Small intestine (tissue), 7 donors: ENCODE data around the gene STARD13. TPM values are rescaled to one million over a fixed set of nuclear protein-coding genes. Genes with fewer than 3 reads are reported as not detected.

Experiments used
- DNase-seq, 2 donors: peaks; one replicate each; pipeline versions ENCODE4 v3.0.0 to v3.0.0-alpha.2; 2013
- FAIRE-seq: peaks from 2 replicates; lab custom pipeline; 2012; peaks lifted over from hg19 to GRCh38; lab: Jason Lieb, UNC
- H3K27ac ChIP-seq, 3 donors: one replicate each; pipeline ENCODE4 v1.5.1; 2013; ENCODE audit warnings: low read length in 2 of 3, mild to moderate bottlenecking in 2 of 3, control low read depth in 1 of 3, inconsistent platforms in 1 of 3, low read depth in 1 of 3, moderate library complexity in 1 of 3
- H3K27me3 ChIP-seq, 3 donors: one replicate each; pipeline ENCODE4 v1.6.1; 2013; ENCODE audit warnings: low read length in 3 of 3, inconsistent platforms in 1 of 3; ENCODE audit not compliant: control insufficient read depth in 3 of 3, insufficient read depth in 3 of 3
- H3K36me3 ChIP-seq, 3 donors: one replicate each; pipeline ENCODE4 v1.6.1; 2013; ENCODE audit warnings: low read length in 3 of 3, inconsistent platforms in 1 of 3, low read depth in 1 of 3, mild to moderate bottlenecking in 1 of 3, moderate library complexity in 1 of 3; ENCODE audit not compliant: control insufficient read depth in 3 of 3, insufficient read depth in 2 of 3
- H3K4me1 ChIP-seq, 3 donors: one replicate each; pipeline ENCODE4 v1.6.1; 2013; ENCODE audit warnings: low read length in 2 of 3, inconsistent platforms in 1 of 3, low read depth in 1 of 3, mild to moderate bottlenecking in 1 of 3, moderate library complexity in 1 of 3; ENCODE audit not compliant: control insufficient read depth in 3 of 3, insufficient read depth in 2 of 3
- H3K4me3 ChIP-seq, 3 donors: one replicate each; pipeline ENCODE4 v1.5.1; 2013; ENCODE audit warnings: low read length in 3 of 3, control low read depth in 1 of 3, inconsistent platforms in 1 of 3, low read depth in 1 of 3, mild to moderate bottlenecking in 1 of 3, moderate library complexity in 1 of 3
- H3K9me3 ChIP-seq, 2 donors: one replicate each; pipeline ENCODE4 v1.6.1; 2013; ENCODE audit warnings: low read depth in 1 of 2, low read length in 1 of 2; ENCODE audit not compliant: control insufficient read depth in 2 of 2, insufficient read depth in 1 of 2
- WGBS, 3 donors: extraction: QIAGEN DNeasy Blood & Tissue Kit; methylation state at CpG; one replicate each; pipeline ENCODE4 v1.1.7; 2013; 5-methylcytosine and 5-hydroxymethylcytosine counted together
- polyA plus RNA-seq, 4 donors: library from polyadenylated mRNA; stranded (reverse) in 3 of 4; unstranded in 1 of 4; fragments of 200-250 nt in 3 of 4; fragments of 120-200 nt in 1 of 4; gene quantifications; one replicate each; pipeline versions ENCODE4 v1.2.1 to v1.2.3, GENCODE V29; 2013
- donor health status: healthy with polysubstance abuse.
- donor health status: control.
- donor health status: control.
- donor health status: Bipolar disorder and iron deficiency.
- donor health status: healthy.

Gene STARD13
- polyA plus RNA-seq, 4 donors: 2.2 to 15.3 (median 5.0) TPM

DNA sequence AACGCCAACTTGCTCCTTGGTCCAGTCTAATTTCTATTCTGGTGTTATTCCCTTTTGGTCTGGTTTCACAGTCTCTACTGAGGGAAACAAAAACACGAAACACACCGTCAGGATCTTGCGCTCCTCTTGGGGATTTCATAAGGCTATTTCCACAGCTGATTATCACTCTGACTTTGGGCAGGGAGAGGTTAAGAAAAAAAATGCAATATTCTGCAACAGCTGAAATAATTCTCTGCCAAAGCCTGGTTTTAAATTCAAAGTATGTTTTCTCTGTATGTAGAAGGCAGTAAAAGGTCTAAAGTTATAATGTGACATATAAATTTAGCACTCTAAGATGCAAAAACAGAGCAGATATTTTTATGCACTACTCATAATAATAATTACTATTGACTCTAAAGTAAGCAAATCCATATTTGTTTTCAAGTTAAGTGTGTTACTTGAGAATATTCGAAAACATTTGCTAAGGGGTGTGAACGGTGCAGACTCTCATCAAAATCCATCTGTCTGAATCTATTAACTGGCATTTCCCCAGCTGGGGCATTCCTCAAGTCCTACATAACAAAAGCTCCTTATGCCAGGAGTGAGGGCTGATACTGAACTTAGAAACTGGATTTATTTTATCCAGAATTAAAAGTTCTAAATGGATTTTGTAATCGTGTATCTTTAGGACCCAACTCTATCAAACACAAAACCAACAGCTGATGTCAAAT, 38.4 kb upstream of the STARD13 start:
- FAIRE-seq (no peak), DNase-seq (no peak)
- no peaks in the 10 kb centered on the region for H3K27me3 ChIP-seq
- H3K4me3 ChIP-seq: no peak overlapping the region
- H3K27ac ChIP-seq: no peak overlapping the region
- WGBS, 3 donors: 74 to 91% (median 90%) methylated on average over 7 of the region's 7 CpGs
- H3K9me3 ChIP-seq: no peaks in the 10 kb centered on the region
- H3K4me1 ChIP-seq: no peaks in the 10 kb centered on the region
- H3K36me3 ChIP-seq: no peaks in the 10 kb centered on the region

DNA sequence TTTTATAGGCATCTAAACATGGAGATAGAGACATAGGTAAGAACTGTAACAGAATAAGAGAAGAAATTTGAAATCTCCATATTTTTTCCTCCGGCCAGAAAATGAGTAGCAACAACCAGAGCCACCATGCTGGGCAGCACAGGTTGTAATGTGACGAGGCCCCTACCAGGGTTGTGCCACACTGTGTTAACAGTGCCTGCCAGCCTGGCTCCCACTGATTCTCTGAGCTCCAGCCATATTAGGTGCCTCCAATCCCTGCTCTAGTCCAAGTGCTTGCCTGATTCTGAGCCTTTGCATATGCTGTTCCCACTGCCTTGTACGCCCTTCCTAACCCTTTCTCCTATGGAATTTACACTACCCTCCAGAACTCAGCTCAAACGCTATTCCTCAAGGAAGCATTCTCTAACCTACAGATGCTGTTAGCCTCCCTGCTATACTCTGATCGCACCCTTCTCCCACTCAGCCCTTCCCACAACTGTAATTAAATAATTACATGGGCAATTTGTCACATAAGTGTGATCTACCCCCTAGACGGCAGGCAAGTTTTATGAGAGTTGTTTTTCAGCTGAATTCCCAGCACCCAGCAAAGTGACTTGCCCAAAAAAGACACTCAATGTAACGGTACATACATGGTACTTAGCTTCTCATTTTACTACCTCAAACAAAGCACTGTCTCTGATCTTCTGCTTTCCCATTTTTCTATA, 37.6 kb upstream of the STARD13 start:
- DNase-seq (no peak), FAIRE-seq (no peak)
- Histone ChIP-seq H3K4me3 (no peak overlapping the region), H3K36me3 (no peaks in the 10 kb centered on the region), H3K4me1 (no peaks in the 10 kb centered on the region), H3K27ac (peak overlapping the region in 1 of 3 donors; percentile 47), H3K27me3 (no peaks in the 10 kb centered on the region), H3K9me3 (no peaks in the 10 kb centered on the region)
- 81 to 87% (median 85%) methylated on average over 7 of the region's 7 CpGs for WGBS, 3 donors

DNA sequence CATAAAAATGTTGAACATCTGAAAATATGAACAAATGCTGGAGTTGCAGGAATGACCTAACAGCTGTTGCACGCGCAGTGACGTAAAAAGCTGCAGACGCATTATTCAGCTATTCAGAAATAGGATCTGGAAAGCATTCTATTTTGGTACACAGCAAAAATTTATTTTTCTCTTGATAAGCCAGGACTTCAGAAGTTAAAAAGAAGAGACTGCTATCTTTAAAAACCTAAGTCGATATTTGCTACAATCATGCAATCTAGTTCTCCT, 36.9 kb upstream of the STARD13 start:
- no peak overlapping the region for H3K27ac ChIP-seq
- DNase-seq (no peak), FAIRE-seq (no peak)
- no peak overlapping the region for H3K4me3 ChIP-seq
- H3K27me3 ChIP-seq: no peaks in the 10 kb centered on the region
- no peaks in the 10 kb centered on the region for H3K9me3 ChIP-seq
- no peaks in the 10 kb centered on the region for H3K36me3 ChIP-seq
- no peaks in the 10 kb centered on the region for H3K4me1 ChIP-seq
- WGBS, 3 donors: 71 to 95% (median 88%) methylated on average over 5 of the region's 5 CpGs

DNA sequence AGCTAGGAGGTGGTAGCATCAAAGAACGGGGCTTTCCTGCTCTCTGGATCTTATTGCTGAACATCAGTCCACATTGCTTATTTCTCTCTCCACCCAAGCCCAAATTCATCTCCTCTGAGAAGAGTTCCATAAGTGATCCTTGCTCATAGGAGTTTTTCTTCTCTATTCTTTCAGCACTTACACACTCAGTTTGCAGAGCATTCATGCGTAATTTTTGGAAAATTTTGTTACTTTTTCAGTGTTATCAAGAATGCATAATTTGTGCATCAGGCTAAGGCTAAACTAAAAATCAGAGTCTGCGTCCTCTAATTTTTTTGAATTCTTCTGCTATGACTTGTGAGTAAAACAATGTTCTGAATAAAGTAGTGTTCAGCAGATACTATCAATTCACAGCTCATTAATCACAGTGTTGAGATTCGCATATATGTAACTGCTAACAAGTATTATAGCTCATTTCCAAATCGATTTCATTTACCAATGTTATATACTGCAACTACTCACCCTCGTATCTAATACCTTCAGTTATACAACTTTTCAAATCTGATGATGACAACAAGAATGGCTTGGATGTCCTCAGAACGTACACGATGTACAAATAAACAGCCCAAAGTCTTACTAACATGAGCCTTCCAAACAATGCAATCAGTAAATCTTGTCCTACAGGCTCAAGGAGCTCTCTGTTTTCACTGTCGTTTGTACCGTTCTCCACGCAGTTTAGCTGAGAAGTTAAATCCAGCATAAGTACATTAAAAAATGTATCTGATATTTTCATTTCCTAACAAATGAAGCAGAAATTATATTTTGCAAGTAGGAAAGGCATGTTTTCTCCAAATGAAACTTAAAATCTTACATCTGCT, 36.4 kb upstream of the STARD13 start:
- no peak for FAIRE-seq
- WGBS, 3 donors: 70 to 81% (median 75%) methylated on average over 11 of the region's 11 CpGs
- no peak for DNase-seq
- no peaks in the 10 kb centered on the region for H3K27me3 ChIP-seq
- no peaks in the 10 kb centered on the region for H3K36me3 ChIP-seq
- H3K9me3 ChIP-seq: no peaks in the 10 kb centered on the region
- no peaks in the 10 kb centered on the region for H3K4me1 ChIP-seq
- H3K27ac ChIP-seq: peak overlapping the region in 1 of 3 donors; percentile 7
- H3K4me3 ChIP-seq: no peak overlapping the region

DNA sequence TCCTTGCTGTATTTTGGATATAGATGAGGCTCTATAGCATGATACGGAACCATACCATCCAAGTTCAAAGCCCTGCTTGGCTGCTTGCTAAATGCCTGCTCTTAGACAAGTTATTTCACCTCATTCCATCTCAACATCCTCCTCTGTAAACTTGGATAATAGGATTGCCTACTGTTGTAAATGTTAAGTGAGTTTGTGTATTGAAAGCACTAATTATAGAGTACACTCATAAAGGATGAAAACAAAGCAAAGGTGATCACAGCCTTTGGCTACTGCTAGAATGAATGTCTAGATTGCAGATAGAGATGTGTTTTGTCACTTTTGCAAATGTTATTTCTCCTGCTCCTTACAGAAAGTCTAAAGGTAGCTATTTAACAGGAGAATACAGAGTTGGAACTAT, 34.3 kb upstream of the STARD13 start:
- 92 to 97% (median 93%) methylated on average over 1 of the region's 1 CpG for WGBS, 3 donors
- H3K27me3 ChIP-seq: no peaks in the 10 kb centered on the region
- FAIRE-seq: no peak

DNA sequence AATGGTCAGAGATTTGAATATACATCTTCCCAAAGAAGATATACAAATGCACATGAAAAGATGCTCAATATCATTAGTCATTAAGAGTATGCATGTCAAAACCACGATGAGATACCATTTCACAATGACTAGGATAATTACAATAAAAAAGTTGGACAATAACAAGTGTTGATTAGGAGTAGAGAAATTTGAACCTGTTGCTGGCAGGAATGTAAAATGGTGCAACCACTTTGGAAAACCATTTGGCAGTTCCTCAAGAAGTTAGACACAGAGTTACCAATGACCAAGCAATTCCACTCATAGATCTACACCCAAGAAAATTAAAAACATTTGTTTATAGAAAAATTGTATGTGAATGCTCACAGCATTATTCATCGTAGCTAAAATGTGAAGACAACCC, 33.2 kb upstream of the STARD13 start:
- no peak for FAIRE-seq
- no peaks in the 10 kb centered on the region for H3K27me3 ChIP-seq
- no peaks in the 10 kb centered on the region for H3K9me3 ChIP-seq
- DNase-seq: no peak
- WGBS, 3 donors: 80 to 90% (median 86%) methylated on average over 2 of the region's 2 CpGs
- H3K4me1 ChIP-seq: no peaks in the 10 kb centered on the region
- H3K36me3 ChIP-seq: peaks cover 0 to 3% (median 0%) of the 10 kb centered on the region in 3 donors
- H3K4me3 ChIP-seq: no peak overlapping the region
- H3K27ac ChIP-seq: no peak overlapping the region

More for the DNA sequence above, 34.3 kb upstream of the STARD13 start:
- no peaks in the 10 kb centered on the region for H3K9me3 ChIP-seq
- DNase-seq: no peak
- H3K4me3 ChIP-seq: no peak overlapping the region
- H3K36me3 ChIP-seq: peaks cover 0 to 3% (median 0%) of the 10 kb centered on the region in 3 donors
- no peaks in the 10 kb centered on the region for H3K4me1 ChIP-seq
- no peak overlapping the region for H3K27ac ChIP-seq

DNA sequence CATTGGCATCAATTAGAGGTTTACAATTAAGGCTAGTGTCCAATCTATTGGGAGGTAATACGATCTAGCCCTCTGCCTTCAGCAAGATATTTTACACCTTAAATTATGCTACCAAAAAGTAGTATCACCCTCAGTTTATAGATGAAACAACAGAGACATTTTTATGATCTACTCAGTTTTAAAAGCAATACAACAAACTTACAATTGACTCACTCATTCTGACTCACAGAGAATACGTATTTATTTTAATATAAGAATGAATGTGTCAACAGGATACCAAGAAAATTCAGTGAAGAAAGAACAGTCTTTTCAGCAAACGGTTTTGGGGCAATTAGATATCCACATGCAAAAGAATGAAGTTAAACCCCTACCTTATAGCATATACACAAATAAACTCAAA, 32.5 kb upstream of the STARD13 start:
- H3K9me3 ChIP-seq: no peaks in the 10 kb centered on the region
- no peaks in the 10 kb centered on the region for H3K27me3 ChIP-seq
- no peaks in the 10 kb centered on the region for H3K4me1 ChIP-seq
- H3K4me3 ChIP-seq: no peak overlapping the region
- 86 to 94% (median 88%) methylated on average over 3 of the region's 3 CpGs for WGBS, 3 donors
- no peak overlapping the region for H3K27ac ChIP-seq
- FAIRE-seq (no peak), DNase-seq (no peak)
- peaks cover 0 to 3% (median 0%) of the 10 kb centered on the region in 3 donors for H3K36me3 ChIP-seq

DNA sequence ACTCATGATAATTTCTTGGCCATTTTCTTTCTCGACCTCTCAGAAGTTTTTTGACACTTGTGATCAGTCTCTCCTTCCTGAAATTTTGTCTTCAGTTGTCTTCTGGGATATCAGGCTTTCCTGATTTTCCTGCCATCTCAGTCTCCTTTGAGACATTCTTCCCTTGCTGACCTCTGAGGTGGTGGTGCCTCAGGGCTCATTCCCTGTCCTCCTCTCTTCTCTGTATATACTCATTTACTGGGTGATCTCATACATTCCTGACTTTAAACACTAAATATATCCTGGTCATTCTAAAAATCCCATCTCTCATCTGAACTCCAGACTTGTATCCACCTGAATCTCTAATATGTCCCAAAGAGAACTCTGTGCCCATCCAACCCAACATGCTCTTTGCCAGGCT, 31.3 kb upstream of the STARD13 start:
- no peak overlapping the region for H3K4me3 ChIP-seq
- peaks cover 0 to 3% (median 0%) of the 10 kb centered on the region in 3 donors for H3K36me3 ChIP-seq
- no peak overlapping the region for H3K27ac ChIP-seq
- no peaks in the 10 kb centered on the region for H3K4me1 ChIP-seq
- H3K9me3 ChIP-seq: no peaks in the 10 kb centered on the region
- no peak for FAIRE-seq
- no peak for DNase-seq
- 76 to 88% (median 86%) methylated on average over 1 of the region's 1 CpG for WGBS, 3 donors
- no peaks in the 10 kb centered on the region for H3K27me3 ChIP-seq
